ENCODE data around the gene ARL4D. TPM values are rescaled to one million over a fixed set of nuclear protein-coding genes. Genes with fewer than 3 reads are reported as not detected.

The ARL4D gene
- total RNA-seq, 1 experiment from 2014 or later: 8.8 TPM

DNA sequence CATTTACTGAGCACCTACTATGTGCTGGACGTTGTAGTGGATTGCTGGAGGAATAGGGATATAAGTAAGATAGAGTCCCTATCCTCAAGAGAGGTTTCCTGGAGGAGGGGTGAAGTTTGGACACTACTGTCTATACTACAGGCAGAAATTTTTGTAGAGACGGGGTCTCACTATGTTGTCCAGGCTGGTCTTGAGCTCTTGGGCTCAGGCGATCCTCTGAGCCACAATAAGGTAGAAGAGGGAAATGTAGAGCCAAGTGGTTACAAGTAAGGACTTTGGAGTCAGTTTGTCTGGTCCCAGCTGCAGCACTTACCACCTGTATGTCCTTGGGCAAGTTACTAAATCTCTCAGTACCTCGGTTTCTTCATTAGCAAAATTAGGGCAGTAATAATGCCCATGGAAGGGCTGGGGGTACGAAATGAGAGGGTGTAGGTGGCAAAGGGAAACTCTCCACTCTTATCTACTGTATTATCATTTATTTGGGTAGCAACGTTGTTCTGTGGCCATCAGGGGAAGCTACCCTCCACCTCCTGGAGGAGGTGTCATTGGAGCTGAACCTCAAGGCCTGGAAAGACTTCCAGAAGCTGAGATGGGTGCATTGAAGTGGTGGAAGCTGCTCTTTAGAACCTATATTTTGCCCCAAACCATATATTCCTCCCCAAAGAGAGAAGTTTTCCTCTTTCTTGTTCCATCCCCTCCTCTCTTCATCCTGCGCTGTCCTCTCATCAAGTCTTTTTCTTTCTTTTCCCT, 50.1 kb downstream of the ARL4D start:
- H3K36me3 ChIP-seq (ENCODE audit: low read depth): no peaks in the 10 kb centered on the region
- intact Hi-C loops (cut with micrococcal nuclease; ENCODE audit: unreplicated experiment): no loop called here
- H3K27me3 ChIP-seq (ENCODE audit: insufficient read depth, low read depth): no peaks in the 10 kb centered on the region
- no peak for DNase-seq
- H3K9me3 ChIP-seq (ENCODE audit: insufficient read depth, low read depth): no peaks in the 10 kb centered on the region
- no peaks in the 10 kb centered on the region for H3F3A ChIP-seq (ENCODE audit: insufficient read depth, low read depth)
- no peaks in the 10 kb centered on the region for H3K79me2 ChIP-seq (ENCODE audit: low read depth)
- no peak overlapping the region for H2AFZ ChIP-seq
- CTCF ChIA-PET: no interaction called here
- H3K4me1 ChIP-seq (replicated peaks; ENCODE audit: insufficient read depth): no peaks in the 10 kb centered on the region
- H3K4me3 ChIP-seq: no peak overlapping the region
- no peaks in the 10 kb centered on the region for H3K9me2 ChIP-seq (ENCODE audit: insufficient read depth)
- H3K27ac ChIP-seq: no peak overlapping the region
- POLR2A ChIA-PET (ENCODE audit: unreplicated experiment): interaction anchor here (0.5 kb wide), 1 partner anchor 133 kb away, joined by 7 read pairs; no protein-coding TSS in a partner anchor
- no peaks in the 10 kb centered on the region for H4K20me1 ChIP-seq (ENCODE audit: insufficient read depth)
- no peak overlapping the region for H3K4me2 ChIP-seq
- BruUV-seq (replicated peaks): no TSS peak
- TF ChIP-seq, protein P1, sequence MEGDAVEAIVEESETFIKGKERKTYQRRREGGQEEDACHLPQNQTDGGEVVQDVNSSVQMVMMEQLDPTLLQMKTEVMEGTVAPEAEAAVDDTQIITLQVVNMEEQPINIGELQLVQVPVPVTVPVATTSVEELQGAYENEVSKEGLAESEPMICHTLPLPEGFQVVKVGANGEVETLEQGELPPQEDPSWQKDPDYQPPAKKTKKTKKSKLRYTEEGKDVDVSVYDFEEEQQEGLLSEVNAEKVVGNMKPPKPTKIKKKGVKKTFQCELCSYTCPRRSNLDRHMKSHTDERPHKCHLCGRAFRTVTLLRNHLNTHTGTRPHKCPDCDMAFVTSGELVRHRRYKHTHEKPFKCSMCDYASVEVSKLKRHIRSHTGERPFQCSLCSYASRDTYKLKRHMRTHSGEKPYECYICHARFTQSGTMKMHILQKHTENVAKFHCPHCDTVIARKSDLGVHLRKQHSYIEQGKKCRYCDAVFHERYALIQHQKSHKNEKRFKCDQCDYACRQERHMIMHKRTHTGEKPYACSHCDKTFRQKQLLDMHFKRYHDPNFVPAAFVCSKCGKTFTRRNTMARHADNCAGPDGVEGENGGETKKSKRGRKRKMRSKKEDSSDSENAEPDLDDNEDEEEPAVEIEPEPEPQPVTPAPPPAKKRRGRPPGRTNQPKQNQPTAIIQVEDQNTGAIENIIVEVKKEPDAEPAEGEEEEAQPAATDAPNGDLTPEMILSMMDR (conservative IDR thresholded peaks at IDR 0.05): no peak

DNA sequence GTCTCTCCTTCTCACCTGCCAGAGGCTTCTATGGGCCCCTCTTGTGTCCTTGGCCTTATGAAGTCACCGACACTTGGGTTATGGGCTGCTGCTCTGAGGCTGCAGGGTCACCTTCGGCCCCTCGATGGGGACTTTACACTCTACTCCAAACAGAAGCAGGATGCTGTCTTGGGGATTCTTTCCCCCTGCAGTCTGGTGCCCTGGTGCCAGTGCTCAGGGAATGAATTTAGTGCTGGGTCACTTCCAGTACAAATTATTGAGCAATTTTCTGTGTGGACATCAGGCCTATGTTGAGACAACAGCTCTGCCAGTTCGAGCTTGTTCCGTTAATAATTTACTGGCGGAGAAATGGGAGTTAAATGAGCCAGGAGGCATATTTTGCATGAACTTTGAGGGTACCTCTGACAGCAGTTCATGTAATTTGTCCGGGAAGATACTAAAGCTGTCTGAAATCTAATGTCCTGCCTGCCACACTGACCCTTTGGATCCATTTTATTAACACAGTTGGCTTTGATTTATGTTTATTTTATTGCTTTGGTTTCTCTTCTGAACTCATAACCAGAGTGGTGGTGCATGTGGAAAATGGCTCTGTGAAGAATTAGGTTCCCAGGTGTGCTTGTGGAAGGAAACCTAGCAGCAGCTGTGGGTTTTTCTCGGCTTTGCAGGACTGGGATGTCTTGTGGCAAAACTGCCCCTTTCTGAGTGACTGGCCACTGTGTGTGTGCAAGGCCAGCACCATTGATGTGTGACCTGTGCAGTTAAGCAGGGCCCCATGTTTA, 50.9 kb downstream of the ARL4D start:
- no peaks in the 10 kb centered on the region for H3K9me3 ChIP-seq (ENCODE audit: insufficient read depth, low read depth)
- DNase-seq: no peak
- no peak overlapping the region for H2AFZ ChIP-seq
- H3F3A ChIP-seq (ENCODE audit: insufficient read depth, low read depth): no peaks in the 10 kb centered on the region
- no peak overlapping the region for H3K4me2 ChIP-seq
- BruUV-seq (replicated peaks): no TSS peak
- ChIA-PET POLR2A (ENCODE audit: unreplicated experiment) (interaction anchor here (0.5 kb wide), 1 partner anchor 134 kb away, joined by 7 read pairs; no protein-coding TSS in a partner anchor), CTCF (no interaction called here)
- TF ChIP-seq EZH2 (IDR thresholded peaks at IDR 0.05; ENCODE audit: low read depth): no peak
- TF ChIP-seq, protein P1 (conservative IDR thresholded peaks at IDR 0.05): no peak
- H4K20me1 ChIP-seq (ENCODE audit: insufficient read depth): no peaks in the 10 kb centered on the region
- H3K9me2 ChIP-seq (ENCODE audit: insufficient read depth): no peaks in the 10 kb centered on the region
- H3K36me3 ChIP-seq (ENCODE audit: low read depth): no peaks in the 10 kb centered on the region
- no peaks in the 10 kb centered on the region for H3K4me1 ChIP-seq (replicated peaks; ENCODE audit: insufficient read depth)
- no peaks in the 10 kb centered on the region for H3K27me3 ChIP-seq (ENCODE audit: insufficient read depth, low read depth)
- H3K27ac ChIP-seq: no peak overlapping the region
- no peaks in the 10 kb centered on the region for H3K79me2 ChIP-seq (ENCODE audit: low read depth)
- H3K4me3 ChIP-seq: no peak overlapping the region
- intact Hi-C loops (cut with micrococcal nuclease; ENCODE audit: unreplicated experiment): no loop called here

Other genes with a start within 250 kb of the ARL4D start
- gene NBR1, start 227.8 kb upstream of the ARL4D start, total RNA-seq (2021): 80.5 and 93.7 TPM in 2 replicates
- 8.3 and 8.6 TPM in 2 replicates for gene TMEM106A, start 187.1 kb upstream of the ARL4D start, total RNA-seq (2021)
- not detected in 2 replicates for gene CCDC200, start 170.4 kb upstream of the ARL4D start, total RNA-seq (2021)
- 4,274 and 6,356 TPM in 2 replicates for gene RNU2-1, start 165.0 kb upstream of the ARL4D start, total RNA-seq (2021)
- gene DHX8, start 85.0 kb downstream of the ARL4D start, total RNA-seq (2021): 42.4 and 55.4 TPM in 2 replicates
- gene ETV4, start 147.3 kb downstream of the ARL4D start, total RNA-seq (2021): 61.9 and 84.2 TPM in 2 replicates